ENCODE data around the gene SPAG7. TPM values are rescaled to one million over a fixed set of nuclear protein-coding genes. Genes with fewer than 3 reads are reported as not detected.
A peak's percentile ranks its signal among the peaks of the same experiment; 100 is the strongest.

The SPAG7 gene
- 43.4 TPM for total RNA-seq (2021; ENCODE audit: unreplicated experiment)
- 58.5 TPM for polyA plus RNA-seq (2012; ENCODE audit: insufficient read length)
- percentile 72 among the genes with signal in this experiment for Bru-seq, nascent RNA
- BruChase-seq, experiment 1, labeled RNA remaining after a 2-hour chase = percentile 72 among the genes with signal in this experiment
- BruChase-seq, experiment 2, labeled RNA remaining after a 6-hour chase = percentile 80 among the genes with signal in this experiment
- long read RNA-seq, transcript SPAG7-201 (7 exons, 1,058 nt) = major isoform, 25 of 38 reads
- long read RNA-seq, partial matches to known transcripts = 0 of 38 reads
- long read RNA-seq, other reads (novel, unspliced or antisense) = 8 of 38 reads

DNA sequence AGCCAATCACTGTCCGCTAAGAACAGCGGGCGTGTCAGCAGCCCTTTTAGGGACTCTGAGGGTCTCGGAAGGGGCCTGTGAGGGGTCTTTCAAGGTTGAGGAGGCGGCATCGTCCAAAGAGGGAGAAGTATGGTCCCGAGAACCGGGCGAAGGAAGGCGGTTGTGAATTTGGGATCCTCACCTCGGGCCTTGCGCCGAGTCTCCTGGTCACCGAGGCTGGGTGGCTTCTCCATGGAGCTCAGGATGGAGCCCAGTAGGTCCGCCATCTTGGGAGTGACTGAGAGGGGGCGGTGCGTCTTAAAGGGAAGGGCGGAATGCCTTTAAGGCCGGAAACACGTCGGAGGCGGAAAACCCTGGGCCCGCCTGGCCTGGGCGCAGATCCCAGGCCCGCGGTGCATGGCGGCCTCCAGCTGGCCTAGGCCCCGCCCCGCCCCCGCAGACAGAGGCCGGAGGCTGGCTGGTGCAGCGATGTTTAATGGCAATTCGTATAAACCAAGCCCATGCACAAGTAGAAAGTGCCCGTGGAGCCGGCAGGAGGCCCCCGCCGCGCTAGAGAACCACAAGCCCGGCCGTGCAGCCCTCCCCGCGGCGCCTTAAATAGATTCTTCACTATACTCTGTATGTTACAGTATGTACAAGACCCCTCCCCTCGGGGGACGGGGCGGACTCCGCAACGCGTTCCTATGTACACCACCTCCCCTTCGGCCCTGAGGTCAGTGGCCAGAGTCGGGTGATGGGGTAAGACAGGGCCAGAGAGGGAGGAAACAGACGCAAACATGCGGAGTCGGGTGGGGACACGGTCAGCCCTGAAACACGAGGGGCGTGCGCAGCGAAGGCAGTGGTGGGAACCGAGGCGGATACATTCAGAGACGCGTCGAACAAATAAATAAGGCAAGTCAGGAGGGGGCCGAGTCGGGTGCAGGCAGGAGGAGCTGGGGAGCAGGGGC lies at the start of gene SPAG7:
SPAG7 (minus strand) TSS at position 279 of the 947 bp plus-strand sequence; CDS start at position 266, 13 bp downstream.
- peak; percentile 55; the same call in 1 of the 2 replicates for TF ChIP-seq POLR2AphosphoS5 (IDR thresholded peaks at IDR 0.05; ENCODE audit: low read depth, low read length)
- no peak for TF ChIP-seq TCF7L2 (IDR thresholded peaks at IDR 0.05; ENCODE audit: low read depth, low read length)
- ATAC-seq (peak; percentile 85), DNase-seq (ENCODE audit: low read depth, low spot score) (peak; percentile 84)
- intact Hi-C loops (cut with micrococcal nuclease; ENCODE audit: unreplicated experiment) = no loop called here
- CTCF ChIA-PET = interaction anchor here (0.6 to 1.0 kb wide), 2 partner anchors 22 to 94 kb away, joined by 3 to 4 read pairs; no protein-coding TSS in a partner anchor
- no peaks in the 10 kb centered on the region for H3K36me3 ChIP-seq (ENCODE audit: control insufficient read depth, insufficient read depth, low read length)
- TSS peak; percentile 87 for BruUV-seq (replicated peaks)
- H3K4me3 ChIP-seq (ENCODE audit: low read depth in 2 of 2, low read length in 2 of 2) = peak within 1 kb of the TSS; percentile 66 to 79
- H3K9me3 ChIP-seq (ENCODE audit: control insufficient read depth, insufficient read depth, low read depth, low read length) = no peaks in the 10 kb centered on the region
- H3K27me3 ChIP-seq (ENCODE audit: control insufficient read depth, insufficient read depth, low read length) = no peaks in the 10 kb centered on the region
- H3K27ac ChIP-seq (ENCODE audit: low read length) = peak within 1 kb of the TSS; percentile 98
- POLR2A ChIA-PET = interaction anchor here (0.6 to 1.4 kb wide), 3 partner anchors 19 to 96 kb away, joined by 3 to 5 read pairs (median 4); partner anchors contain the start of gene PFN1
- in situ Hi-C loops (cut with HindIII; ENCODE audit: low pct_unique_long_range_greater_than_20kb, low sequenced_read_pairs) = no loop called here
- H3K4me1 ChIP-seq (ENCODE audit: control insufficient read depth, insufficient read depth, low read length) = peaks cover 15% of the 10 kb centered on the region

DNA sequence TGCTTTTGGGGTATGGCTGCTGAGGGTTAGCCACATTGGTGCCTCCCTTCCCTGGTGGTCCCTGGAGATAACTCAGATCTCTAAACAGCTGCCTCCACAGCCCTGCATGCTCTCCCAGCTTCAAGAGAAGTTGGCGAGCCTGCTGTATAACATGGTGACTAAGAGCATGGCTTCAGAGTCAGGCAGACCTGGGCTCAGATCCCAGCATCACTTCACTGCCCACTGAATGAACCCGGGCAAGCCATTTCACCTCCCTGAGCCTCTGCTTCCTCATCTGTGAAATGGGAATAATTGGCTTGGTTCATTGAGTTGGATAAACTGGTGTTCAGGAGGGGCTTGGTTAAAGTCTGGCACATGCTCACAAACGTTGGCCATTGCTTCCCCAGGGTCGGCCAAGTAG lies 46.7 kb upstream of the SPAG7 start:
- H3K4me3 ChIP-seq (ENCODE audit: low read depth in 2 of 2, low read length in 2 of 2) = no peak overlapping the region
- ChIA-PET POLR2A (no interaction called here), CTCF (no interaction called here)
- DNase-seq (ENCODE audit: low read depth, low spot score) = no peak
- ATAC-seq = no peak
- no peaks in the 10 kb centered on the region for H3K9me3 ChIP-seq (ENCODE audit: control insufficient read depth, insufficient read depth, low read depth, low read length)
- intact Hi-C loops (cut with micrococcal nuclease; ENCODE audit: unreplicated experiment) (no loop called here), in situ Hi-C loops (cut with HindIII; ENCODE audit: low pct_unique_long_range_greater_than_20kb, low sequenced_read_pairs) (no loop called here)
- no peak overlapping the region for H3K27ac ChIP-seq (ENCODE audit: low read length)
- no TSS peak for BruUV-seq (replicated peaks)
- TF ChIP-seq SIN3A (IDR thresholded peaks at IDR 0.05; ENCODE audit: borderline replicate concordance, insufficient read depth, low read depth, low read length) (no peak), POLR2AphosphoS5 (IDR thresholded peaks at IDR 0.05; ENCODE audit: low read depth, low read length) (no peak), CTCF (IDR thresholded peaks at IDR 0.05) (no peak), TCF7L2 (IDR thresholded peaks at IDR 0.05; ENCODE audit: low read depth, low read length) (no peak), REST (IDR thresholded peaks at IDR 0.05; ENCODE audit: insufficient read depth in 1 of 2, low read depth in 2 of 2, low read length in 1 of 2) (no peak)
- H3K4me1 ChIP-seq (ENCODE audit: control insufficient read depth, insufficient read depth, low read length) = no peaks in the 10 kb centered on the region
- H3K27me3 ChIP-seq (ENCODE audit: control insufficient read depth, insufficient read depth, low read length) = no peaks in the 10 kb centered on the region
- H3K36me3 ChIP-seq (ENCODE audit: control insufficient read depth, insufficient read depth, low read length) = no peaks in the 10 kb centered on the region; the same call in 1 of the 2 replicates

Data from Panc1 (cell line).